RKO (cell line): ENCODE measurements around the gene DIPK1A.

ENCODE experiments used
- DNase-seq: peaks from one replicate; pipeline ENCODE4 v3.0.0-alpha.2; 2016; ENCODE audit warnings: low spot score

DIPK1A gene

DNA sequence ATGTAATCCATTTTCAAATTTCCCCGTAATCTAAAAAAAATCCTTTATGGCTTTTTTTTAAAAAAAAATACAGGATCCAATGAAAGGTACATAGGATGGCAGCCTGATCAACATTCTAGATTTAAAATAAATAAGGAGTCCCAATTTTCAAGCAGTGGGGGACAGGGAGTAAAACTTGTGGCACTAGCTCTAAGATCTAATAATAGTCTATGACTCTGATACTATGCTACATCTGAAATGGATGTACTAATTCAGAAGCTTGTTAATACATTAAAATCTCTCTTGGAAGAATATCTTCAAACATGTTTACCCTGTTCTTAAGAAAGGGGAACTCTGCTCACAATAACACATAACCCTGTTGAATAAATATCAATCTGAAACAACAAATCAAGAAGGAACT is 8.5 kb downstream of the DIPK1A start:
- DNase-seq = no peak

GRCh38 chr1:92951141-92951582 is 10.1 kb downstream of the DIPK1A start:
- DNase-seq = peak; percentile 49

DNA sequence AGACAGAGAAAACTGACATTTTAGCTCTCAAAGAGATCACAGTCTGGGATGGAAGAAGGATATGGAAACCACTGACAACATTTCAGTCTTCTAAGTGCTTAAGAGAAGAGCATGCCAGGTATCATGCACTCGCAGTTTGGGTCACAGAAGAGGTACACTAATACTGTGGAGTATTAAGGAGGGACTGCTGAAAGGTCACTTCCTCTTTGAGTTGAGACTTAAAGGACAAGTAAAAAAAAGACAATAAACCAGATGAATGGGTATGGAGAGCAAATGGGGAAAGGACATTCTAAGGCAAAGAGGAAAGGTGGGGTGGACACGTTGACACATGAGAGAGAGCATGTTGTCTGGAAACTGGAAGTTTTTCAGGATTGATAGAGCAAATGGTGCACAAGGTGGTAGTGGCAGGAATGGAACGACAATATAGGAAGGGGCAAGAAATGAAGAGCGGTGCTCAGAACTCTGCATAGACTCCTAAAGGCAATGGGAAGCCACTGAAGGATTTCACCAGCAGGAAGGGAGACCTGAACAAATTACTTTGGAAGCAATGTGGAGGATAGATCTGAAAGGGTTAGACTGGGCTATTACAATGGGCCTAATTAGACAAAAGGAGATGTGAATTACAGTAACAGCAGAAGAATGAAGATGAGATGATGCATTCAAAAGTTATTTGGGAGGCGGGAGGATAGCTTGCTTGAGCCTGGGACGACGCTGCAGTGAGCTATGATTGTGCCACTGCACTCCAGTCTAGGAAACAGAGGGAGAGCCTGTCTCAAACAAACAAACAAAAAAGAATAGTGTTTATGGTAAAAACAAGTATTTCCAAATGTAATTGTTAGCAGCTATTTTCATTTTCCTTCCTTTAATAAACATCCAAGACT is 11.1 kb downstream of the DIPK1A start:
- DNase-seq = peak; percentile 63

DNA sequence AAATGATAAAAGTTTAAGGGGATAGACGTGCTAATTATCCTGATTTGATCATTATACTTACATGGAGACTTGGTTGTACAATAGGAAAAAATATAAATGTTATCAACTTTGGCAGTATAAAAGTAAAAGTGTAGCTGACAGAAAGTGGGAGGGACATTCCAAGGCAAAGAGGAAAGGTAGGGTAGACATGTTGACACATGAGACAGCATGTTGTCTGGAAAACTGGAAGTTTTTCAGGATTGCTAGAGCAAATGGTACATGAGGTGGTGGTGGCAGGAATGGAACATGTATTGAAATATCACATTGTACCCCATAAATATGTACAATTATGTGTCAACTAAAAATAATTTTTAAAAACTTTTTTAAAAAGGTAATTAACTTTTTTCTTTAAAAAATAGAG is 13.2 kb downstream of the DIPK1A start:
- no peak for DNase-seq

DNA sequence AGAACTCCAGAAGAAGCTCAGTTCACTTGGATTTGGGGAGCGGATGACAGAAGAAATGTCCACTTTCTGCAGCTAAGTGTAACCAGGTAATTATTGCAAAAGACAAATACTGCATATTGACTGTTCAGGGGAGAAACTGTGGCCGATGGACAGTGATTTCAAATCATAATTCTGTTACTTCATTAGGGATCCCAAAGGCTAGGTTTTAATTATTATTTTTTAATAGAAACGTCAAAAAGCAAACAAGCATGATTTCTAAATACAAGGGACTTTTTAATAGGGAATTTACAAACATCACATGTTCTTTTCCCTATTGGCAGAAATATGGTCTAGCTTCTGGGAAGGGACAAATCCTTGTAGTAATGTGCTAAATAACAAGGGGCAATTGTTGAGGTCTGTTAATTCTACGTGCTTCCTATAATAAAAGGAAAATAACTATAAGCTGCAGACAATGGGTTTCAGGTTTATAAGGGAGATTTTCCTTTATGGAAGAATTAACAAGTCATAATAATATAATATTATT is 15.5 kb downstream of the DIPK1A start:
- no peak for DNase-seq

DNA sequence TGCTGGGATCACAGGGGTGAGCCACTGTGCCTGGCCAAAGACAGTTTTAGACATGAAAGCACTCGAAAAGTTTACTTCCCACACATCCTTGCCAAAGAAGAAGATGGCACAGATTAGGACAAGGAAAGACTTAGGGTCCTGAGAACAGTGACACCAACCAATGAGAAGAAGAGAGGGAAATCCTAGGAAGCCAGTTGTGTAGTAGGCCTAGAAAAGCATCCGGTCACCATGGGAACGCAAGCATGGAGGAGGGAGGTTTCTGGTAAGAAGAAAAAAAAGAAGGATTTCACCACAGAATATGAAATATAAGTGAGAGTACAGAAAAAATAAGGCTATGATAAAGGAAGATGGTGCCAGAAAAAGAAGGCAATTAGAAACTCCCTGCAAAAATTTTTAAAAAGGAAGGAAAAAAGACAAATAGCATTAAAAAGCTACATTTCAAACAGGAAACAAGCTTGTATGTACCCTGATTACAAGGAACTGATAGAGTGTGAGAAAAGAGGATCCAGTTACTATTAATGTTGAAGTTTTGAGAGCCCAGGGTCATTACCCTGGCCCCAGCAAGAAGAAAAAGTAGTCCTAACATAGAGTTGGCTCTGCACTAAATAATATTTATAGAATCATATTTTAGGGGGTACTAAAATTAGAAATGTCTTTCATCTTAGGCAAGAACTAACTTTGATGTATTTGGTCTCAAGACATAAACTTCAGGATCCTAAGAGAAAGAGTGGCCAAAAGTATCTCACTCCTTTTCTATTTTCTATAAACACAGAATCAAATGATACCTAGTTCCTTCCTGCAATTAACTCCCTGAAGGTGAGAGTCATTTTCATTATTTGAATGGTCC is 16.1 kb downstream of the DIPK1A start:
- DNase-seq = no peak

DNA sequence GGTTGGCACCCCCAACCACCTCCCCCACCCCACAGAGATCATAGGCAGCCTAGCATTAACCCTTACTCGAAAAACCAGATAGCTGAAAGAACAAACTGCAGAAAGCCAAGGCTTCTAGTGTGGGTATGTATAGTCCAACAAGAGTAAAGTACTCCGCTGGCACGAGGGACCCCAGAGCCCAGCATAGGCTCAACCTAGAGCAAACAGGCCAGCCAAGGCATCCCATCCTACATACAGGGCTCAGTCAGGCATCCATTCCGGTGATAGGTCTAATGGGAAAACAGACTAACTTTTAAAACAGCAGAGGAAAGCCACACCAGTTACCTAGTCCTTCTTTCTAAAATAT is 17.8 kb downstream of the DIPK1A start:
- no peak for DNase-seq

DNA sequence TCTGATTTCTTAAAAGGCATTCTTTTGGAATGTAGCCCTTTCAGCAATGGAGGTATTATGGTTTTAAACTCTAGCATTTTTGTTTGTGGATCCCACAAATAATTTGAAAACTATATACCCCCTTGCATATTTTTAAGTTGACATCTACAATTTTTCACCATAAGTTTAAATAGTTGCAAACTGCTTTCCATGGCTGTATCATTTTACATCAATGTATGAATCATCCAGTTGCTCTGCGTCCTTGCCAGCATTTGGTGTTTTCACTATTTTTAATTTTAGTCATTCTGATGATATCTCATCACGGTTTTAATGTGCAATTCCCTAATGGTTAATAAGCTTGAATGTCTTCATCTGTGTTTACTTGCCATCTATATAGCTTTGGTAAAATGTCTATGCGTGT is 20.7 kb downstream of the DIPK1A start:
- no peak for DNase-seq

DNA sequence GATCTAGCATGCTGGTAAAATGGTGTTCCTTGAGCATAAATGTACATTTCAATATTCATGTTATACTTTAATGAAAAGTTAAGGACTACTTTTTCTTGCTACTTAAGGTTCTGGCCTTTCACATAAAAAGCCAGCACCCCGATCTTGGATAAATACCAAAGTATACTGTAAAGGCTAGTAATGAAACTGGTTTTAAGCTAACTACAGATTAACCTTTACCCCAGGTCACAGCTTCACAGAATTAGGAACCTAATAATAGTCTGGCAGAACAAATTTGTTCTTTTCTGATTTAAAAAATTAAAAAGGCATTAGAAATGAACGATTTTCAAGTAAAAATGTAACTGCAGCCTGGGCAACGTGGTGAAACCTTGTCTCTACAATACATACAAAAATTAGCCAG is 23.5 kb downstream of the DIPK1A start:
- DNase-seq = no peak

DNA sequence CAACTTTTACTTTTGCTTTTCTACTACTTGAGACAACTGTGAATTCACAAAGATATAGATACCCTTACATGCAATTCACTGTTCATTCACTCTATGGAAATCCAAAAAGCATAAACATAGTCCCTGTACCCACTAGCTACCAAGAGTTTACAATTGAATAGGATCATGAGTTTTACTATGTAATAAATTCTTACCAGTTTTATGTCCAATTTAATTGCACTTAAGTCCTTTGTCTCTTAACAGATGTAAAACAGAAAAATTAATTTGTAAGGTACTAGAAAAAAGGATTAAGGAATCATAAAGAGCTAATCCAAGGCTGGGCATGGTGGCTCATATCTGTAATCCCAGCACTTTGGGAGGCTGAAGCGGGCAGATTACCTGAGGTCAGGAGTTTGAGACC is 24.4 kb downstream of the DIPK1A start:
- no peak for DNase-seq

GRCh38 chr1:92934395-92935378 is 26.6 kb downstream of the DIPK1A start:
- DNase-seq = no peak

DNA sequence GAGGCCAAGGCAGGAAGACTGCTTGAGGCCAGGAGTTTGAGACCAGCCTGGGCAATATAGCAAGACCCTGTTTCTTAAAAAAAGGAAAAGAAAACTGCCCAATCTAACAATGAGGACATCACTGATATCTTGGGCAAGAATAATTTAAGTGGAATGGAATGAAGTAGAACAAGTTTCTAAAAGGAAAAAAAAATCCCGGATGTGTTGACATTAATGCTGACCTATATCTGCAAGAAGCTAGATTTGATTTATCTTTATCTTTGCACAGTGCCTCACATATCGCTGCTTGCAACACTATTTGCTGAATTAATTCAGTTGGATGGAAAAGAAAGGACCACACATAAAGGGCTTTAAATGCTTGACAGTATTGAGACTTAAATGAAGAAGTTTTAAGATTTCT is 27.8 kb downstream of the DIPK1A start:
- DNase-seq = no peak

- no peak for DNase-seq
Observed at GRCh38 chr1:92931691-92932090, 29.6 kb downstream of the DIPK1A start.

DNA sequence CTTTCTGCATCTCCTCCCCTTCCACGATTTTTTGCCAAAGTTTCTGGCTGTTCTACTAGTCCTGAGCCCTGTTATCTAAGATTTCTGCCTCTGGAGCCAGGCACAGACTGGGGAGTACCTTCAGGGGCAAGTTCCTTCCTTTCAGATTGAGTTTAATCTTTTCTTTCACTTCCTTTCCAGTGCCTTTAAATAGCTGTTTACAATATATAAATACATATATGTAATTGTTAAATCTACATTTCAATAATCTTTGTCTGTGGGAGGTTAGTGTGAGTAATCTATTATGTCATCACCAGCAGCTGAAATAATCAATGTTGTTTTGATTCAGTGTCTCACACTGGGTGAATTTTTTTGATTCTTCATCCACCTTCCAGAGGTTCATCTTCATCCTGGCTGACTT is 31.8 kb downstream of the DIPK1A start:
- no peak for DNase-seq

GRCh38 chr1:92927870-92928269 is 33.4 kb downstream of the DIPK1A start:
- DNase-seq = peak; percentile 15

- DNase-seq = no peak
Observed at GRCh38 chr1:92926873-92927272, 34.4 kb downstream of the DIPK1A start.

GRCh38 chr1:92924501-92924900 is 36.8 kb downstream of the DIPK1A start:
- DNase-seq = no peak

DNA sequence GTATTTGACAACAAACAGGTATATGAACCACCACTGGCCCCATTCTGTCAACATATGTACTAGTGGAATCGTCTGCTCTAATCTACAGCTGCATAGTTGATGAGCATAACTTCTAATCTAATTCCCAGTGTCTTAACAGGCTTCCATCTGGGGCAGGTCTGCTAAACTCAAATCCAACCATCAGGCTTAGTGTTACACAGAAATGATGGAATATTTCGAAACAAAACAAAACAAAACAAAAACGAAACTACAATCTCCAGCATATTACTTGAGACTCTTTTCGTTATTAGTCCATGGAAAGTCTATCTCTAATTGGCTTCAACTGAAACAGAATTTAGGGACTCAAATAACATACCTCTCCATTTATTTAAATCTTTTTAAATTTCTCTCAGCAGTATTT is 37.6 kb downstream of the DIPK1A start:
- DNase-seq = no peak

DNA sequence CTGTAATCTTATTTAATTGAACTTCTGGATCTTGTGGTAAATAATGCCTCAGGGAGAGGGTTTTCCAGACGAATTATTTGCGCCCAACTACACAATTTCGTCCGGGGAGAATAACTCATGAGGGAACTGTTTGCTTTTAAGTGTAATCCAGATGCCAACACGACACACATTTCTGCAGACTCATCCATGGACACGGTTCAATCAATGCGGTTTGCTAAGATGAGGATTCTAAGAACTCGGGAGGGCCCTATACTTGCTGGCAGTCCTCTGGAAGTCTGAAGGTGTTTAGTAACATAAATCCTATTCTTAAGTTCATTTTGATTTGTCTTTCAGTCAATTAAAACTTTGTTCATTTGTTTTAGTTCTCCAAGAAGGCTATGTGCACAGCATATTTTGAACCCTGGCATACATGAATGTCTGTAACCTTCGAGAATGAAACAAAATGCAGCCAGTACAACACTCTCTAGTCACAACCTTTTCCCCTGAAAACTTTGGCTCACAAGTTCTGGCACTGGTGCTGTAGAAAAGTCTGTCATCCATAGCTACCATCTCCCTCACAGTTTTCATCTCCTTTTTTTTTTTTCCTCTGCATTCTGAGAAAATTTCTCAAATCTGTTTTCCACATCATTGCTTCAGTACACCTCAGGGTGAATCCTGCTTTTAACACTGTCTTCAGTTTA is 38.8 kb downstream of the DIPK1A start:
- DNase-seq = no peak

GRCh38 chr1:92921031-92922023 is 39.9 kb downstream of the DIPK1A start:
- no peak for DNase-seq
